HepG2 (cell line): ENCODE results near the gene C14orf93. TPM values are rescaled to one million over a fixed set of nuclear protein-coding genes. Genes with fewer than 3 reads are reported as not detected.
A peak's percentile ranks its signal among the peaks of the same experiment; 100 is the strongest.

Source experiments
- ATAC-seq: fragments of 200-7000 bp; cut with Tn5 transposase; 3 replicates; pipeline ENCODE4 v1.9.1; 2020; ENCODE audit warnings: mild to moderate bottlenecking, moderate library complexity
- BruUV-seq: library from RNA; stranded (reverse); fragments of 400-500 nt; replicated peaks from 2 replicates; lab custom pipeline; 2021; lab: Mats Ljungman, UMichigan
- CTCF ChIA-PET: fragments of 300-600 bp; formaldehyde crosslinking; extraction: SDS; loops from one replicate; lab custom pipeline; 2021; ENCODE audit warnings: low total read pairs, inconsistent platforms, low intra/inter-chr PET ratio; lab: Yijun Ruan, JAX
- POLR2A ChIA-PET: fragments of 350-600 bp; sonication (Branson Sonifier 250); formaldehyde crosslinking; loops from one replicate; lab custom pipeline; 2020; ENCODE audit warnings: antibody characterized with exemption, inconsistent platforms; lab: Yijun Ruan, JAX
- DNase-seq: peaks from one replicate; pipeline ENCODE4 v3.0.0-alpha.2; 2015; ENCODE audit warnings: low spot score
- FAIRE-seq: peaks from 3 replicates; lab custom pipeline; 2011; peaks lifted over from hg19 to GRCh38; lab: Jason Lieb, UNC
- H2AFZ ChIP-seq: one replicate; pipeline ENCODE4 v1.6.1; 2011; ENCODE audit warnings: low read length, inconsistent platforms
- H3K27ac ChIP-seq: fragments of 300-600 bp; 3 replicates; pipeline ENCODE4 v1.8.0; 2011; ENCODE audit warnings: mixed run types, mild to moderate bottlenecking, mixed read lengths, low read length, inconsistent platforms; ENCODE audit not compliant: insufficient read depth; ENCODE audit errors: extremely low read length
- H3K27me3 ChIP-seq, 2 experiments: fragments of 200-600 bp in 1 of 2; 2 replicates in 1 of 2; 3 replicates in 1 of 2; pipeline versions ENCODE4 v1.6.0 to v1.8.0; 2011; ENCODE audit warnings: low read length in 2 of 2, mild to moderate bottlenecking in 2 of 2, moderate library complexity in 2 of 2, inconsistent platforms in 1 of 2; ENCODE audit not compliant: insufficient read depth in 2 of 2, control insufficient read depth in 1 of 2
- H3K36me3 ChIP-seq, 2 experiments: fragments of 200-600 bp in 1 of 2; replicated peaks in 1 of 2; 2 replicates in 1 of 2; 3 replicates in 1 of 2; pipeline versions ENCODE4 v1.5.1 to v1.8.0; 2011; ENCODE audit warnings: low read length in 2 of 2, inconsistent platforms in 1 of 2; ENCODE audit not compliant: insufficient read depth in 2 of 2, control insufficient read depth in 1 of 2
- H3K4me1 ChIP-seq: 2 replicates; pipeline ENCODE4 v1.5.1; 2012; ENCODE audit warnings: low read length, inconsistent platforms; ENCODE audit not compliant: insufficient read depth
- H3K4me2 ChIP-seq: 2 replicates; pipeline ENCODE4 v1.6.0; 2011; ENCODE audit warnings: low read depth, low read length, inconsistent platforms
- H3K4me3 ChIP-seq, 3 experiments: fragments of 200-600 bp in 1 of 3; sonication (generic), shearing (Covaris generic) in 1 of 3; replicated peaks in 1 of 3; 2 replicates each; pipeline ENCODE4 v1.5.1; 2011 to 2016; ENCODE audit warnings: low read length in 3 of 3, inconsistent platforms in 2 of 3, low read depth in 2 of 3, mild to moderate bottlenecking in 2 of 3, control low read depth in 1 of 3, mixed read lengths in 1 of 3; ENCODE audit not compliant: insufficient read depth in 1 of 3
- H3K79me2 ChIP-seq: one replicate; pipeline ENCODE4 v1.6.1; 2011; ENCODE audit warnings: low read length, inconsistent platforms; ENCODE audit not compliant: insufficient read depth
- H3K9ac ChIP-seq: 2 replicates; pipeline ENCODE4 v1.6.0; 2011; ENCODE audit warnings: mild to moderate bottlenecking, low read depth, low read length, inconsistent platforms; ENCODE audit not compliant: insufficient read depth
- H3K9me3 ChIP-seq: 2 replicates; pipeline ENCODE4 v1.5.1; 2012; ENCODE audit warnings: mild to moderate bottlenecking, low read length
- H4K20me1 ChIP-seq: 2 replicates; pipeline ENCODE4 v1.6.0; 2011; ENCODE audit warnings: inconsistent platforms, mild to moderate bottlenecking, low read length, moderate library complexity; ENCODE audit not compliant: insufficient read depth
- AKNA ChIP-seq: sonication (generic); formaldehyde crosslinking; IDR thresholded peaks from 2 replicates; pipeline ENCODE4 v1.4.0; 2020; ENCODE audit warnings: missing genetic modification reagents, borderline replicate concordance
- CBX5 ChIP-seq: sonication (generic); formaldehyde crosslinking; IDR thresholded peaks from 2 replicates; pipeline ENCODE4 v1.4.0; 2020; ENCODE audit warnings: missing genetic modification reagents, borderline replicate concordance
- EP300 ChIP-seq, 3 experiments: sonication (generic) in 1 of 3; formaldehyde crosslinking in 1 of 3; IDR thresholded peaks; 2 replicates each; pipeline versions ENCODE4 v1.5.1 to v1.6.1; 2011 to 2020; ENCODE audit warnings: low read depth in 2 of 3, low read length in 2 of 3, borderline replicate concordance in 1 of 3, improper control_type of control experiment in 1 of 3, mild to moderate bottlenecking in 1 of 3, missing genetic modification reagents in 1 of 3, moderate library complexity in 1 of 3
- FOXA3 ChIP-seq: IDR thresholded peaks from 2 replicates; pipeline ENCODE4 v1.6.1; 2016; ENCODE audit warnings: missing genetic modification reagents, missing compliant biosample characterization
- HNRNPH1 ChIP-seq: fragments of 200-400 bp; formaldehyde crosslinking; optimal IDR thresholded peaks from 2 replicates; pipeline ENCODE3; 2017; ENCODE audit warnings: mild to moderate bottlenecking, low read depth, low read length
- NCOR1 ChIP-seq: fragments of 200-600 bp; sonication (generic); IDR thresholded peaks from 2 replicates; pipeline ENCODE4 v1.7.0; 2017; ENCODE audit warnings: antibody characterized with exemption, low read length, borderline replicate concordance
- NFRKB ChIP-seq: fragments of 450-650 bp; IDR thresholded peaks from 2 replicates; pipeline ENCODE4 v1.6.1; 2017
- RELA ChIP-seq: sonication (generic); formaldehyde crosslinking; IDR thresholded peaks from 2 replicates; pipeline ENCODE4 v1.4.0; 2020; ENCODE audit warnings: missing genetic modification reagents
- SRSF4 ChIP-seq: fragments of 200-400 bp; formaldehyde crosslinking; IDR thresholded peaks from one replicate; pipeline ENCODE4 v1.6.1; 2018; ENCODE audit warnings: mild to moderate bottlenecking, low read depth, low read length, moderate library complexity; ENCODE audit not compliant: poor library complexity, severe bottlenecking
- ZKSCAN8 ChIP-seq: IDR thresholded peaks from 2 replicates; pipeline ENCODE4 v1.6.1; 2016; ENCODE audit warnings: borderline replicate concordance, missing genetic modification reagents, missing compliant biosample characterization
- ZMYM4 ChIP-seq: sonication (generic); formaldehyde crosslinking; IDR thresholded peaks from 2 replicates; pipeline ENCODE4 v1.8.1; 2023; ENCODE audit warnings: mild to moderate bottlenecking, missing genetic modification reagents
- ZNF747 ChIP-seq: sonication (generic); formaldehyde crosslinking; IDR thresholded peaks from 2 replicates; pipeline ENCODE4 v1.8.1; 2023; ENCODE audit warnings: missing genetic modification reagents, mild to moderate bottlenecking, borderline replicate concordance
- ZNF772 ChIP-seq: sonication (generic); formaldehyde crosslinking; IDR thresholded peaks from 2 replicates; pipeline ENCODE4 v1.5.0; 2020; ENCODE audit warnings: mild to moderate bottlenecking, missing genetic modification reagents
- WGBS: methylation state at CpG from one replicate; pipeline ENCODE4 v1.1.6; 2017; ENCODE audit warnings: low lambda C conversion rate; 5-methylcytosine and 5-hydroxymethylcytosine counted together
- in situ Hi-C: cut with HindIII; loops from 2 replicates; pipeline ENCODE4 v1.10.0; 2017; ENCODE audit warnings: low pct_unique_long_range_greater_than_20kb; ENCODE audit not compliant: extremely low pct_ligation_motif_present
- intact Hi-C: fragments of 100-400 bp; cut with micrococcal nuclease; formaldehyde crosslinking; loops from one replicate; pipeline ENCODE4 v1.10.0; 2022; ENCODE audit not compliant: unreplicated experiment
- polyA plus RNA-seq, 8 experiments: library from polyadenylated mRNA; depleted of rRNA in 3 of 8; stranded (reverse) in 7 of 8; unstranded in 1 of 8; fragments of >200 nt; fragmentation: Illumina TruSeq in 4 of 8; extraction: Trizol in 4 of 8; gene quantifications; 2 replicates each; pipeline versions ENCODE4 v1.2.1 to v1.2.3, GENCODE V29; 2011 to 2016; ENCODE audit warnings: low read depth in 4 of 8, missing spikeins in 1 of 8, mixed read lengths in 1 of 8; ENCODE audit not compliant: insufficient read depth in 1 of 8
- total RNA-seq, 5 experiments: library from RNA; depleted of rRNA; stranded (reverse); fragments of >200 nt; fragmentation: Illumina TruSeq; extraction: Trizol; gene quantifications; 2 replicates each; pipeline ENCODE4 v1.2.3, GENCODE V29; 2016; ENCODE audit warnings: low read depth in 1 of 5
- TF ChIP-seq, protein P1 (sequence below): sonication (generic); formaldehyde crosslinking; IDR thresholded peaks from 2 replicates; pipeline ENCODE4 v1.4.0; 2020; ENCODE audit warnings: missing genetic modification reagents
- TF ChIP-seq, protein P2 (sequence below): sonication (generic); formaldehyde crosslinking; IDR thresholded peaks from 2 replicates; pipeline ENCODE4 v1.5.0; 2020; ENCODE audit warnings: mild to moderate bottlenecking, missing genetic modification reagents

C14orf93 gene
- total and polyA plus RNA-seq, 2 of the 13 experiments (the other 11 are each of a cell fraction or from before 2014, with no cell fraction given) = 11.4 to 22.5 TPM

DNA sequence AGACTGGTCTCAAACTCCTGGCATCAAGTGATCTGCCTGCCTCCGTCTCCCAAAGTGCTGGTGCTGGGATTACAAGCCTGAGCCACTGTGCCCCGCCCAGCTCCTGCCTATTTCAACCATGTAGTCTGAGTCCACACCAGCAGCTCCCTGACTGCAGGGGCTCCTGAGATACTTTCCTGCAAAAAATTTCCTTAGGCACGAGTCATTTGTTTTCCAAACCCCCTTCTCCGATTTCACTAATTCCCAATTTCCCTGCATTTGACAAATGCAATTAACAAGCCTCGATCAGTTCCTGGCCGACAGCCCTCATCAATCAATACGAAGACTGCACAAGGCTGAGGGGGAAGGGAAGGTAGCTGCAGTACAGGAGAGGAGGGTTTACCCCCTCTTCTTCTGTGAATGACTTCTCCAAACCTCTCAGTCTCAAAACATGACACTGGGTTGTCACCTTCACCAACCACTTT is 14.7 kb upstream of the C14orf93 start:
- in situ Hi-C loops = no loop called here
- Histone ChIP-seq H3K4me1 (peaks cover 29% of the 10 kb centered on the region), H3K27ac (no peak overlapping the region), H3K4me3 (no peak overlapping the region), H3K9ac (no peak overlapping the region), H2AFZ (no peak overlapping the region), H3K79me2 (peaks cover 14% of the 10 kb centered on the region), H3K36me3 (peaks cover 23 to 38% of the 10 kb centered on the region in 2 experiments), H3K9me3 (no peaks in the 10 kb centered on the region), H3K27me3 (no peaks in the 10 kb centered on the region), H3K4me2 (no peak overlapping the region), H4K20me1 (0 out of 2 replicates have a peak, but pooled peaks cover 6% of the 10 kb centered on the region)
- no TSS peak for BruUV-seq
- CTCF ChIA-PET = no interaction called here
- intact Hi-C loops = no loop called here
- DNase-seq (no peak), ATAC-seq (no peak; the same call in 1 of the 3 replicates), FAIRE-seq (no peak)
- POLR2A ChIA-PET = interaction anchor here (1.2 to 15.1 kb wide), 8 partner anchors 9 to 70 kb away, joined by 3 to 203 read pairs (median 6); partner anchors contain the start of genes ACIN1, AJUBA, C14orf119 and PSMB5
- 87% methylated on average over 7 of the region's 7 CpGs for WGBS
- TF ChIP-seq FOXA3 (CRISPR knock-in tag) (no peak), ZMYM4 (no peak), NFRKB (peak; percentile 6; the same call in 1 of the 2 replicates), EP300 (IDR thresholded peaks at IDR 0.05; ENCODE audit: low read depth in 2 of 2, low read length in 2 of 2) (no peak), EP300 (CRISPR knock-in tag; IDR thresholded peaks at IDR 0.05; ENCODE audit: borderline replicate concordance) (0 out of 2 replicates have a peak, but pooled peaks have one; percentile 21), SRSF4 (no peak), ZKSCAN8 (CRISPR knock-in tag) (no peak), ZNF772 (CRISPR knock-in tag) (no peak), RELA (CRISPR knock-in tag) (no peak), CBX5 (CRISPR knock-in tag) (0 out of 2 replicates have a peak, but pooled peaks have one; percentile 12), AKNA (no peak), ZNF747 (CRISPR knock-in tag) (no peak), NCOR1 (no peak), HNRNPH1 (no peak)
- TF ChIP-seq, protein P1, sequence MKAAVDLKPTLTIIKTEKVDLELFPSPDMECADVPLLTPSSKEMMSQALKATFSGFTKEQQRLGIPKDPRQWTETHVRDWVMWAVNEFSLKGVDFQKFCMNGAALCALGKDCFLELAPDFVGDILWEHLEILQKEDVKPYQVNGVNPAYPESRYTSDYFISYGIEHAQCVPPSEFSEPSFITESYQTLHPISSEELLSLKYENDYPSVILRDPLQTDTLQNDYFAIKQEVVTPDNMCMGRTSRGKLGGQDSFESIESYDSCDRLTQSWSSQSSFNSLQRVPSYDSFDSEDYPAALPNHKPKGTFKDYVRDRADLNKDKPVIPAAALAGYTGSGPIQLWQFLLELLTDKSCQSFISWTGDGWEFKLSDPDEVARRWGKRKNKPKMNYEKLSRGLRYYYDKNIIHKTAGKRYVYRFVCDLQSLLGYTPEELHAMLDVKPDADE (CRISPR knock-in tag) = no peak
- TF ChIP-seq, protein P2, sequence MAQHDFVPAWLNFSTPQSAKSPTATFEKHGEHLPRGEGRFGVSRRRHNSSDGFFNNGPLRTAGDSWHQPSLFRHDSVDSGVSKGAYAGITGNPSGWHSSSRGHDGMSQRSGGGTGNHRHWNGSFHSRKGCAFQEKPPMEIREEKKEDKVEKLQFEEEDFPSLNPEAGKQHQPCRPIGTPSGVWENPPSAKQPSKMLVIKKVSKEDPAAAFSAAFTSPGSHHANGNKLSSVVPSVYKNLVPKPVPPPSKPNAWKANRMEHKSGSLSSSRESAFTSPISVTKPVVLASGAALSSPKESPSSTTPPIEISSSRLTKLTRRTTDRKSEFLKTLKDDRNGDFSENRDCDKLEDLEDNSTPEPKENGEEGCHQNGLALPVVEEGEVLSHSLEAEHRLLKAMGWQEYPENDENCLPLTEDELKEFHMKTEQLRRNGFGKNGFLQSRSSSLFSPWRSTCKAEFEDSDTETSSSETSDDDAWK (CRISPR knock-in tag) = no peak
